Measurements from ENCODE around the gene RAPH1. TPM values are rescaled to one million over a fixed set of nuclear protein-coding genes. Genes with fewer than 3 reads are reported as not detected.
"Not testable (repeated sequence)": the region's sequence is repeated elsewhere in the genome, so short reads cannot be mapped to it uniquely, and the experiment has no call there.

Gene RAPH1
- total RNA-seq, 3 donors from 2014 or later (not counting 1 experiment from before 2014, with no cell fraction given), result 0.34 to 3.6 (median 1.5) TPM

GRCh38 chr2:203544402-203544801 is 9.3 kb upstream of the RAPH1 start:
- H3K27ac ChIP-seq (ENCODE audit: low read length), result no peak overlapping the region
- no peak for TF ChIP-seq CTCF (IDR thresholded peaks at IDR 0.05)
- peaks cover 9 to 10% of the 10 kb centered on the region in 2 donors for H3K27me3 Mint-ChIP-seq (ENCODE audit: low read depth in 2 of 2)
- no peaks in the 10 kb centered on the region for H3K4me1 Mint-ChIP-seq
- H3K27ac Mint-ChIP-seq, result no peak overlapping the region
- no peaks in the 10 kb centered on the region for H3K9me3 Mint-ChIP-seq
- DNase-seq (no peak), ATAC-seq (no peak)
- H3K27me3 ChIP-seq (ENCODE audit: control insufficient read depth, insufficient read depth, low read length), result no peaks in the 10 kb centered on the region
- H3K4me3 Mint-ChIP-seq, result no peak overlapping the region
- intact Hi-C loops (cut with micrococcal nuclease), result no loop called here
- no peaks in the 10 kb centered on the region for H3K9me3 ChIP-seq (ENCODE audit: control insufficient read depth, insufficient read depth, low read length)
- WGBS (ENCODE audit: insufficient coverage), result 98% methylated on average over 4 of the region's 4 CpGs
- no peaks in the 10 kb centered on the region for H3K36me3 ChIP-seq (ENCODE audit: control insufficient read depth, insufficient read depth, low read length)
- no peaks in the 10 kb centered on the region for H3K36me3 Mint-ChIP-seq
- no peaks in the 10 kb centered on the region for H3K4me1 ChIP-seq (ENCODE audit: control insufficient read depth, insufficient read depth, low read length)
- H3K4me3 ChIP-seq (ENCODE audit: low read length), result no peak overlapping the region

GRCh38 chr2:203543898-203544328 is 8.8 kb upstream of the RAPH1 start:
- no peaks in the 10 kb centered on the region for H3K4me1 Mint-ChIP-seq
- no peaks in the 10 kb centered on the region for H3K36me3 Mint-ChIP-seq
- Histone ChIP-seq H3K4me1 (ENCODE audit: control insufficient read depth, insufficient read depth, low read length) (no peaks in the 10 kb centered on the region), H3K9me3 (ENCODE audit: control insufficient read depth, insufficient read depth, low read length) (no peaks in the 10 kb centered on the region), H3K27ac (ENCODE audit: low read length) (no peak overlapping the region), H3K36me3 (ENCODE audit: control insufficient read depth, insufficient read depth, low read length) (no peaks in the 10 kb centered on the region), H3K4me3 (ENCODE audit: low read length) (no peak overlapping the region), H3K27me3 (ENCODE audit: control insufficient read depth, insufficient read depth, low read length) (peaks cover 2% of the 10 kb centered on the region)
- H3K9me3 Mint-ChIP-seq, result no peaks in the 10 kb centered on the region
- no peak overlapping the region for H3K27ac Mint-ChIP-seq
- no peak overlapping the region for H3K4me3 Mint-ChIP-seq
- no peak for TF ChIP-seq CTCF (IDR thresholded peaks at IDR 0.05)
- DNase-seq, result no peak
- peaks cover 7 to 10% of the 10 kb centered on the region in 2 donors for H3K27me3 Mint-ChIP-seq (ENCODE audit: low read depth in 2 of 2)
- no peak for ATAC-seq
- WGBS (ENCODE audit: insufficient coverage), result 100% methylated on average over 7 of the region's 8 CpGs
- intact Hi-C loops (cut with micrococcal nuclease), result no loop called here

GRCh38 chr2:203540598-203540997 is 5.5 kb upstream of the RAPH1 start:
- H3K36me3 ChIP-seq (ENCODE audit: control insufficient read depth, insufficient read depth, low read length); H3K27ac Mint-ChIP-seq; ATAC-seq; H3K4me1 Mint-ChIP-seq; H3K9me3 ChIP-seq (ENCODE audit: control insufficient read depth, insufficient read depth, low read length); H3K4me1 ChIP-seq (ENCODE audit: control insufficient read depth, insufficient read depth, low read length); H3K9me3 Mint-ChIP-seq; H3K4me3 Mint-ChIP-seq; H3K36me3 Mint-ChIP-seq; H3K27ac ChIP-seq (ENCODE audit: low read length); intact Hi-C loops (cut with micrococcal nuclease); DNase-seq; H3K4me3 ChIP-seq (ENCODE audit: low read length); H3K27me3 ChIP-seq (ENCODE audit: control insufficient read depth, insufficient read depth, low read length): not testable (repeated sequence)
- H3K27me3 Mint-ChIP-seq (ENCODE audit: low read depth in 2 of 2), result peaks cover 10 to 20% of the 10 kb centered on the region in 2 donors
- 96% methylated on average over 2 of the region's 3 CpGs for WGBS (ENCODE audit: insufficient coverage)

- DNase-seq; H3K9me3 ChIP-seq (ENCODE audit: control insufficient read depth, insufficient read depth, low read length); ATAC-seq; H3K9me3 Mint-ChIP-seq; H3K27ac ChIP-seq (ENCODE audit: low read length); H3K4me3 ChIP-seq (ENCODE audit: low read length); H3K27ac Mint-ChIP-seq; H3K36me3 ChIP-seq (ENCODE audit: control insufficient read depth, insufficient read depth, low read length); intact Hi-C loops (cut with micrococcal nuclease); H3K4me3 Mint-ChIP-seq; H3K36me3 Mint-ChIP-seq: not testable (repeated sequence)
- Histone ChIP-seq H3K27me3 (ENCODE audit: control insufficient read depth, insufficient read depth, low read length) (peaks cover 21% of the 10 kb centered on the region), H3K4me1 (ENCODE audit: control insufficient read depth, insufficient read depth, low read length) (peaks cover 17% of the 10 kb centered on the region)
- Mint-ChIP-seq H3K4me1 (peaks cover 20 to 22% of the 10 kb centered on the region in 2 donors), H3K27me3 (ENCODE audit: low read depth in 2 of 2) (peaks cover 12 to 26% of the 10 kb centered on the region in 2 donors)
- 93% methylated on average over 4 of the region's 4 CpGs for WGBS (ENCODE audit: insufficient coverage)
Measured at GRCh38 chr2:203538237-203538636, 3.1 kb upstream of the RAPH1 start.

GRCh38 chr2:203536586-203536951 is 1.5 kb upstream of the RAPH1 start:
- DNase-seq; intact Hi-C loops (cut with micrococcal nuclease); H3K9me3 Mint-ChIP-seq; H3K27ac Mint-ChIP-seq; H3K27ac ChIP-seq (ENCODE audit: low read length); H3K4me3 ChIP-seq (ENCODE audit: low read length); ATAC-seq; H3K9me3 ChIP-seq (ENCODE audit: control insufficient read depth, insufficient read depth, low read length); H3K36me3 ChIP-seq (ENCODE audit: control insufficient read depth, insufficient read depth, low read length); H3K36me3 Mint-ChIP-seq: not testable (repeated sequence)
- 100% methylated on average over 1 of the region's 2 CpGs for WGBS (ENCODE audit: insufficient coverage)
- H3K27me3 ChIP-seq (ENCODE audit: control insufficient read depth, insufficient read depth, low read length), result peaks cover 36% of the 10 kb centered on the region
- Mint-ChIP-seq H3K27me3 (ENCODE audit: low read depth in 2 of 2) (peaks cover 25 to 37% of the 10 kb centered on the region in 2 donors), H3K4me1 (peaks cover 23% of the 10 kb centered on the region in 2 donors), H3K4me3 (peak overlapping the region; percentile 93)
- H3K4me1 ChIP-seq (ENCODE audit: control insufficient read depth, insufficient read depth, low read length), result peaks cover 17% of the 10 kb centered on the region

All from natural killer cell (primary cell).